Endothelial cell of umbilical vein (primary cell): ENCODE measurements around the gene SLC25A21. TPM values are rescaled to one million over a fixed set of nuclear protein-coding genes. Genes with fewer than 3 reads are reported as not detected.

Source experiments
- BruUV-seq: library from RNA; stranded (reverse); fragments of 400-500 nt; replicated peaks from 2 replicates; lab custom pipeline; 2021; lab: Mats Ljungman, UMichigan
- CTCF ChIA-PET: fragments of 300-600, 350-600 bp; sonication (Branson Sonifier 250); formaldehyde crosslinking; loops from one replicate; lab custom pipeline; 2021; ENCODE audit warnings: antibody characterized with exemption, inconsistent platforms; lab: Charles Lee
- POLR2A ChIA-PET: fragments of 300-600, 350-600 bp; sonication (Branson Sonifier 250); formaldehyde crosslinking; loops from one replicate; lab custom pipeline; 2021; ENCODE audit warnings: antibody characterized with exemption, inconsistent platforms; lab: Charles Lee
- DNase-seq: peaks from one replicate; pipeline ENCODE4 v3.0.0-alpha.2; 2011; ENCODE audit warnings: low read depth, low spot score
- FAIRE-seq: peaks from 2 replicates; lab custom pipeline; 2011; peaks lifted over from hg19 to GRCh38; lab: Jason Lieb, UNC
- H2AFZ ChIP-seq: 2 replicates; pipeline ENCODE4 v1.6.0; 2012; ENCODE audit warnings: low read depth, low read length, control low read depth, inconsistent platforms
- H3K27ac ChIP-seq: 2 replicates; pipeline ENCODE4 v1.5.1; 2011; ENCODE audit warnings: low read depth, mild to moderate bottlenecking, control low read depth, low read length, moderate library complexity; ENCODE audit not compliant: insufficient read depth
- H3K27me3 ChIP-seq, 2 experiments: 2 replicates each; pipeline versions ENCODE4 v1.6.0 to v1.6.1; 2011; ENCODE audit warnings: low read length in 2 of 2, mixed read lengths in 1 of 2; ENCODE audit not compliant: control insufficient read depth in 2 of 2, insufficient read depth in 2 of 2
- H3K36me3 ChIP-seq, 2 experiments: 2 replicates in 1 of 2; 3 replicates in 1 of 2; pipeline ENCODE4 v1.5.1; 2011; ENCODE audit warnings: low read length in 2 of 2, mild to moderate bottlenecking in 1 of 2, moderate library complexity in 1 of 2; ENCODE audit not compliant: control insufficient read depth in 2 of 2, insufficient read depth in 2 of 2; ENCODE audit errors: extremely low read depth in 1 of 2
- H3K4me1 ChIP-seq: 3 replicates; pipeline ENCODE4 v1.5.1; 2011; ENCODE audit warnings: mild to moderate bottlenecking, low read length; ENCODE audit not compliant: control insufficient read depth, insufficient read depth; ENCODE audit errors: extremely low read depth
- H3K4me2 ChIP-seq: 2 replicates; pipeline ENCODE4 v1.6.1; 2011; ENCODE audit warnings: low read length, control low read depth, mixed read lengths; ENCODE audit not compliant: insufficient read depth
- H3K4me3 ChIP-seq, 3 experiments: fragments of 200-600 bp in 1 of 3; sonication (generic), shearing (Covaris generic) in 1 of 3; replicated peaks in 1 of 3; 2 replicates each; pipeline ENCODE4 v1.5.1; 2011 to 2016; ENCODE audit warnings: control low read depth in 3 of 3, low read length in 3 of 3, mild to moderate bottlenecking in 2 of 3, inconsistent platforms in 1 of 3, low read depth in 1 of 3, moderate library complexity in 1 of 3; ENCODE audit not compliant: insufficient read depth in 1 of 3
- H3K79me2 ChIP-seq: 2 replicates; pipeline ENCODE4 v1.6.0; 2012; ENCODE audit warnings: low read length, inconsistent platforms; ENCODE audit not compliant: control insufficient read depth, insufficient read depth
- H3K9ac ChIP-seq: replicated peaks from 2 replicates; pipeline ENCODE3; 2011; ENCODE audit warnings: low read length, control low read depth; ENCODE audit not compliant: insufficient read depth; ENCODE audit errors: extremely low read depth
- H3K9me1 ChIP-seq: replicated peaks from 3 replicates; pipeline ENCODE4 v1.6.0; 2011; ENCODE audit warnings: mild to moderate bottlenecking, low read length; ENCODE audit not compliant: control insufficient read depth, insufficient read depth; ENCODE audit errors: extremely low read depth
- H3K9me3 ChIP-seq: replicated peaks from 2 replicates; pipeline ENCODE4 v1.5.1; 2012; ENCODE audit warnings: low read length, inconsistent platforms; ENCODE audit not compliant: control insufficient read depth, insufficient read depth
- H4K20me1 ChIP-seq: replicated peaks from 2 replicates; pipeline ENCODE3; 2011; ENCODE audit warnings: mild to moderate bottlenecking, low read length; ENCODE audit not compliant: control insufficient read depth, insufficient read depth; ENCODE audit errors: extremely low read depth
- EZH2 ChIP-seq: IDR thresholded peaks from 2 replicates; pipeline ENCODE4 v1.6.1; 2012; ENCODE audit warnings: borderline replicate concordance, low read depth, mild to moderate bottlenecking, moderate library complexity, low read length, inconsistent platforms; ENCODE audit not compliant: severe bottlenecking
- FOS ChIP-seq: IDR thresholded peaks from 2 replicates; pipeline ENCODE4 v1.6.1; 2011; ENCODE audit warnings: mild to moderate bottlenecking, low read length, moderate library complexity, borderline replicate concordance; ENCODE audit not compliant: insufficient read depth
- GATA2 ChIP-seq: IDR thresholded peaks from 2 replicates; pipeline ENCODE4 v1.7.0; 2011; ENCODE audit warnings: low read depth, mild to moderate bottlenecking, moderate library complexity, mixed read lengths, low read length; ENCODE audit not compliant: insufficient read length, insufficient read depth
- JUN ChIP-seq: IDR thresholded peaks from 2 replicates; pipeline ENCODE4 v1.6.1; 2011; ENCODE audit warnings: borderline replicate concordance, low read depth; ENCODE audit not compliant: insufficient read length, insufficient read depth
- MAX ChIP-seq: IDR thresholded peaks from 2 replicates; pipeline ENCODE4 v1.6.1; 2011; ENCODE audit not compliant: insufficient read depth, insufficient read length
- MYC ChIP-seq: IDR thresholded peaks from one replicate; pipeline ENCODE4 v1.6.1; 2011; ENCODE audit warnings: mild to moderate bottlenecking, low read depth, low read length
- POLR2A ChIP-seq: IDR thresholded peaks from 2 replicates; pipeline ENCODE4 v1.6.1; 2012; ENCODE audit warnings: low read depth, mild to moderate bottlenecking, control low read depth, low read length
- POLR2AphosphoS5 ChIP-seq: IDR thresholded peaks from 2 replicates; pipeline ENCODE4 v1.6.1; 2012; ENCODE audit warnings: low read depth, mild to moderate bottlenecking, control low read depth, low read length, moderate library complexity; ENCODE audit not compliant: insufficient read depth
- dilution Hi-C: fragments of 300-500 bp; cut with MboI; formaldehyde crosslinking; loops from one replicate; pipeline ENCODE4 v1.15.0; 2019; ENCODE audit warnings: low sequenced_read_pairs; ENCODE audit not compliant: extremely low pct_ligation_motif_present
- intact Hi-C: fragments of 100-400 bp; cut with micrococcal nuclease; formaldehyde crosslinking; loops from one replicate; pipeline ENCODE4 v1.10.0; 2022
- polyA plus RNA-seq, 4 experiments: library from polyadenylated mRNA; depleted of rRNA in 3 of 4; stranded (reverse) in 3 of 4; unstranded in 1 of 4; fragments of >200 nt; gene quantifications; 2 replicates each; pipeline versions ENCODE4 v1.2.1 to v1.2.3, GENCODE V29; 2011 to 2012; ENCODE audit warnings: missing spikeins in 1 of 4
- total RNA-seq: library from RNA; stranded (reverse); gene quantifications from 2 replicates; pipeline ENCODE4 v1.2.3, GENCODE V29; 2021
- TF ChIP-seq, protein P1 (sequence below), 2 donors: IDR thresholded peaks; 1 replicate in 1 of 2; 2 replicates in 1 of 2; pipeline ENCODE4 v1.5.1; 2011; ENCODE audit warnings: low read length in 2 of 2, mild to moderate bottlenecking in 2 of 2, moderate library complexity in 2 of 2, control low read depth in 1 of 2, inconsistent platforms in 1 of 2, low read depth in 1 of 2; ENCODE audit not compliant: insufficient read depth in 1 of 2; ENCODE audit errors: extremely low read depth in 1 of 2

The SLC25A21 gene
- total and polyA plus RNA-seq, 2 donors (not counting 3 experiments of a cell fraction or from before 2014, with no cell fraction given), result 0.98 to 1.4 TPM

DNA sequence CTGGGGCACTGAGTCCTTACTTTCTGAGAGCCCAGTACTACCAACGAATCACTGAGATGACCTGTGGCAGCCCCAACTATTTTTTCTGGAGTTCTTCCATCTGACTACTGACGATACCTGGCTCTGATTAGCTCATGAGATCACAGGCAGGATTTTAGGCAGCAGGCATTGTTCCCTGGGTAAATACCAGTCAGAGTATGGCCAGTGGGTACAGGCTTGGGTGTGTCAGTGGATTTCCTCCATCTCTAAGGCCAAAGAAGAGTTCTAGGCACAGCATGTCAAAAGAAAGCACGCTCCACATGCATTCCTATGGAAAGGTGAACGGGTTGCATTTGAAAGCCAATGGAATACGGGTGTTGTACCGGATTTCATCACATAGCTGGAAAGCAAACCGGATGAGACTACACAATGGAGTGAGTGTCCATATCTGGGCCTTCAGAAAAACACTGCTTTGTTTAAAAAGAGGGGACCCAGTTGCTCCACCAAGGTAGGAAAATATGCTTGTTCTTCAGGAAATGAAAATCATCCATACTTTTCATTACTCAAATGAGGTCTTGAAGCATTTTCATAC is 455.7 kb downstream of the SLC25A21 start:
- dilution Hi-C loops, result no loop called here
- no peaks in the 10 kb centered on the region for H3K9me3 ChIP-seq
- H3K79me2 ChIP-seq, result no peaks in the 10 kb centered on the region
- no peak overlapping the region for H3K9ac ChIP-seq
- H2AFZ ChIP-seq, result no peak overlapping the region
- no peaks in the 10 kb centered on the region for H3K36me3 ChIP-seq
- peaks cover 2 to 4% of the 10 kb centered on the region in 2 experiments for H3K27me3 ChIP-seq
- TF ChIP-seq, protein P1, sequence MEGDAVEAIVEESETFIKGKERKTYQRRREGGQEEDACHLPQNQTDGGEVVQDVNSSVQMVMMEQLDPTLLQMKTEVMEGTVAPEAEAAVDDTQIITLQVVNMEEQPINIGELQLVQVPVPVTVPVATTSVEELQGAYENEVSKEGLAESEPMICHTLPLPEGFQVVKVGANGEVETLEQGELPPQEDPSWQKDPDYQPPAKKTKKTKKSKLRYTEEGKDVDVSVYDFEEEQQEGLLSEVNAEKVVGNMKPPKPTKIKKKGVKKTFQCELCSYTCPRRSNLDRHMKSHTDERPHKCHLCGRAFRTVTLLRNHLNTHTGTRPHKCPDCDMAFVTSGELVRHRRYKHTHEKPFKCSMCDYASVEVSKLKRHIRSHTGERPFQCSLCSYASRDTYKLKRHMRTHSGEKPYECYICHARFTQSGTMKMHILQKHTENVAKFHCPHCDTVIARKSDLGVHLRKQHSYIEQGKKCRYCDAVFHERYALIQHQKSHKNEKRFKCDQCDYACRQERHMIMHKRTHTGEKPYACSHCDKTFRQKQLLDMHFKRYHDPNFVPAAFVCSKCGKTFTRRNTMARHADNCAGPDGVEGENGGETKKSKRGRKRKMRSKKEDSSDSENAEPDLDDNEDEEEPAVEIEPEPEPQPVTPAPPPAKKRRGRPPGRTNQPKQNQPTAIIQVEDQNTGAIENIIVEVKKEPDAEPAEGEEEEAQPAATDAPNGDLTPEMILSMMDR (IDR thresholded peaks at IDR 0.05; ENCODE audit: extremely low read depth in 1 of 2, insufficient read depth in 1 of 2, low read depth in 1 of 2, low read length in 2 of 2), result no peak
- no peak for TF ChIP-seq FOS
- TF ChIP-seq POLR2AphosphoS5, result no peak
- no peak for TF ChIP-seq JUN
- no peak for TF ChIP-seq EZH2
- no peak for TF ChIP-seq MAX
- no peak for TF ChIP-seq POLR2A
- no peak for TF ChIP-seq MYC
- no peak for TF ChIP-seq GATA2
- no peaks in the 10 kb centered on the region for H4K20me1 ChIP-seq
- no peak overlapping the region for H3K4me3 ChIP-seq
- intact Hi-C loops, result no loop called here
- ChIA-PET CTCF (no interaction called here), POLR2A (no interaction called here)
- DNase-seq (no peak), FAIRE-seq (no peak)
- no TSS peak for BruUV-seq
- no peaks in the 10 kb centered on the region for H3K9me1 ChIP-seq
- H3K4me1 ChIP-seq, result no peaks in the 10 kb centered on the region
- no peak overlapping the region for H3K27ac ChIP-seq
- H3K4me2 ChIP-seq, result no peak overlapping the region
